ENCODE measurements around the gene OOSP3. TPM values are rescaled to one million over a fixed set of nuclear protein-coding genes. Genes with fewer than 3 reads are reported as not detected.

OOSP3 gene
- total RNA-seq, 2 experiments from 2014 or later: not detected

DNA sequence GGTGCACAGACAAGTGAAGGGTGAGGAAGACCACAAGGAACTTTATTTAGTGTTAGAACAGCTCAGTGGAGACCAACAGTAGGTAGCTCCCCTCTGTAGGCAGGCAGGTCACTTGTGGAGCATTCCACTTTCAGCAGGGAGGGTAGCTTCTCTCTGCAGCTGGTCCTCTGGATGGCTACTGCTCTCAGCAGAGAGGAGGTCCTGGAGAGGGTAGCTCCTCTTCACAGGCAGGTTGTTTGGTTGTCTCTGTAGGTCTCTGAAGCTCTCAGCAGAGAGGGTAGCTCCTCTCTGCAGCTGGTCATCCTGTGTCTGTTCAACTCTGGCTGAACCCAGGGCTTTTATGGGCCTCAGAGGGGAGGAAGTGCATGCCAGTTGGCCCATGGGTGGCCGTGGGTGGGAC, 53.1 kb downstream of the OOSP3 start:
- no TSS peak for BruUV-seq (replicated peaks)
- H4K20me1 ChIP-seq (ENCODE audit: insufficient read depth, low read length): no peaks in the 10 kb centered on the region
- TF ChIP-seq, protein P1, sequence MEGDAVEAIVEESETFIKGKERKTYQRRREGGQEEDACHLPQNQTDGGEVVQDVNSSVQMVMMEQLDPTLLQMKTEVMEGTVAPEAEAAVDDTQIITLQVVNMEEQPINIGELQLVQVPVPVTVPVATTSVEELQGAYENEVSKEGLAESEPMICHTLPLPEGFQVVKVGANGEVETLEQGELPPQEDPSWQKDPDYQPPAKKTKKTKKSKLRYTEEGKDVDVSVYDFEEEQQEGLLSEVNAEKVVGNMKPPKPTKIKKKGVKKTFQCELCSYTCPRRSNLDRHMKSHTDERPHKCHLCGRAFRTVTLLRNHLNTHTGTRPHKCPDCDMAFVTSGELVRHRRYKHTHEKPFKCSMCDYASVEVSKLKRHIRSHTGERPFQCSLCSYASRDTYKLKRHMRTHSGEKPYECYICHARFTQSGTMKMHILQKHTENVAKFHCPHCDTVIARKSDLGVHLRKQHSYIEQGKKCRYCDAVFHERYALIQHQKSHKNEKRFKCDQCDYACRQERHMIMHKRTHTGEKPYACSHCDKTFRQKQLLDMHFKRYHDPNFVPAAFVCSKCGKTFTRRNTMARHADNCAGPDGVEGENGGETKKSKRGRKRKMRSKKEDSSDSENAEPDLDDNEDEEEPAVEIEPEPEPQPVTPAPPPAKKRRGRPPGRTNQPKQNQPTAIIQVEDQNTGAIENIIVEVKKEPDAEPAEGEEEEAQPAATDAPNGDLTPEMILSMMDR (conservative IDR thresholded peaks at IDR 0.05; ENCODE audit: low read length): no peak
- TF ChIP-seq EZH2phosphoT487 (IDR thresholded peaks at IDR 0.05; ENCODE audit: borderline replicate concordance, low read depth, low read length): no peak
- intact Hi-C loops (cut with micrococcal nuclease; ENCODE audit: unreplicated experiment): no loop called here
- DNase-seq (ENCODE audit: low spot score): no peak
- no peak overlapping the region for H3K4me3 ChIP-seq (ENCODE audit: low read depth, low read length, poor library complexity, severe bottlenecking)
- H3K9me3 ChIP-seq (ENCODE audit: low read length): no peaks in the 10 kb centered on the region
- ChIA-PET POLR2A (interaction anchor here (0.6 kb wide), 1 partner anchor 27 kb away, joined by 4 read pairs; no protein-coding TSS in a partner anchor), CTCF (ENCODE audit: unreplicated experiment) (no interaction called here)
- H3K79me2 ChIP-seq (ENCODE audit: insufficient read depth, low read depth, low read length): no peaks in the 10 kb centered on the region
- H3K36me3 ChIP-seq (ENCODE audit: insufficient read depth, low read length): no peaks in the 10 kb centered on the region
- no peaks in the 10 kb centered on the region for H3K9me2 ChIP-seq (ENCODE audit: insufficient read depth, low read length)
- H3K4me1 ChIP-seq (ENCODE audit: insufficient read depth, low read length, poor library complexity, severe bottlenecking): no peaks in the 10 kb centered on the region
- no peak overlapping the region for H2AFZ ChIP-seq (ENCODE audit: low read length)
- H3K27ac ChIP-seq (ENCODE audit: low read depth, low read length, poor library complexity, severe bottlenecking): no peak overlapping the region
- H3K4me2 ChIP-seq (ENCODE audit: low read length): no peak overlapping the region

DNA sequence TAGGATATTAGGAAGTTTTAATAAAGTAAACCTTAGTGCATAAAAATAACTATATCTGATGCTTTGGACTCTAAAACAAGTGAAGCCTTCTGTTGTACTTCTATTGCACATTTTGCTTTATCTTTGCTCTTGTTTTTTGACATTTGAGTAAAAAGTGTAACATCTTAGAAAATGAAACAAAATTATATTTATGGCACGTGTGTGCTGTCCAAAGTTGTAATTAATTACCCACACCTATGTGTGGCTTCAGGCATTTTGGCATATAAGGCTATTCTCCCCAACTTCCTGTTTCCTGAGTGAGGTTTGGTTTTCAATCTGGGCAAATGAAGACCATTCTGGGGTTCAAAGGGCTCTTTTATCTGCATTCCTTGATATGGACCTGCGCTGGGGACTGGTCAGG, 59.5 kb downstream of the OOSP3 start, which contains the start of gene OOSP1:
TSS of gene OOSP1 (plus strand) at position 301 of the 400 bp plus-strand sequence. CDS start at position 324, 23 bp downstream.
- TF ChIP-seq EZH2phosphoT487 (IDR thresholded peaks at IDR 0.05; ENCODE audit: borderline replicate concordance, low read depth, low read length): no peak
- TF ChIP-seq, protein P1 (conservative IDR thresholded peaks at IDR 0.05; ENCODE audit: low read length): no peak
- POLR2A ChIA-PET: no interaction called here
- H3K36me3 ChIP-seq (ENCODE audit: insufficient read depth, low read length): no peaks in the 10 kb centered on the region
- no peaks in the 10 kb centered on the region for H3K4me1 ChIP-seq (ENCODE audit: insufficient read depth, low read length, poor library complexity, severe bottlenecking)
- no peaks in the 10 kb centered on the region for H4K20me1 ChIP-seq (ENCODE audit: insufficient read depth, low read length)
- H3K79me2 ChIP-seq (ENCODE audit: insufficient read depth, low read depth, low read length): no peaks in the 10 kb centered on the region
- no peak within 1 kb of the TSS for H3K4me3 ChIP-seq (ENCODE audit: low read depth, low read length, poor library complexity, severe bottlenecking)
- H2AFZ ChIP-seq (ENCODE audit: low read length): no peak within 1 kb of the TSS
- no peaks in the 10 kb centered on the region for H3K9me3 ChIP-seq (ENCODE audit: low read length)
- H3K27ac ChIP-seq (ENCODE audit: low read depth, low read length, poor library complexity, severe bottlenecking): no peak within 1 kb of the TSS
- BruUV-seq (replicated peaks): no TSS peak
- no peak for DNase-seq (ENCODE audit: low spot score)
- H3K9me2 ChIP-seq (ENCODE audit: insufficient read depth, low read length): no peaks in the 10 kb centered on the region
- intact Hi-C loops (cut with micrococcal nuclease; ENCODE audit: unreplicated experiment): no loop called here
- CTCF ChIA-PET (ENCODE audit: unreplicated experiment): no interaction called here
- no peak within 1 kb of the TSS for H3K4me2 ChIP-seq (ENCODE audit: low read length)

DNA sequence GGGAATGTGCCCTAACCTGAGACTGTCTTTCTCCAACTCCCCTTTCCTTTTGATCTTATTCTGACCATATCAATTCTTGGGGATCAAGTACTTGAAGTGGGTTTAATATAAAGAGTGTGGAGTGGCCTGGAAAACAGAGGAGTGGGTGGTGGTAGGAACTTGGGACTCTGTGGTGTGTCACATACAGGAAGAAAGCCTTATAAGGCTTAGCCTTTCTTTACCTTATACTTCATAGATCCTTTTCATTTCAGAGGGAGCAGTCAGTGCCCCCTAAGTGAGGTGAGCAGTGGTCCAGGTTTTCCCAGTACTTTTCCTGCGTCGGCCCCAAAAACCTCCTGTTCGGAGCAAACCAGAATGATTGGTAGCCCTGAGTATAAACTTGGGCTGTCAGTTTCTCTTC, 60.1 kb downstream of the OOSP3 start:
- DNase-seq (ENCODE audit: low spot score): no peak
- no TSS peak for BruUV-seq (replicated peaks)
- Histone ChIP-seq H3K79me2 (ENCODE audit: insufficient read depth, low read depth, low read length) (no peaks in the 10 kb centered on the region), H4K20me1 (ENCODE audit: insufficient read depth, low read length) (no peaks in the 10 kb centered on the region), H3K9me3 (ENCODE audit: low read length) (no peaks in the 10 kb centered on the region), H3K4me1 (ENCODE audit: insufficient read depth, low read length, poor library complexity, severe bottlenecking) (no peaks in the 10 kb centered on the region), H3K27ac (ENCODE audit: low read depth, low read length, poor library complexity, severe bottlenecking) (no peak overlapping the region), H2AFZ (ENCODE audit: low read length) (no peak overlapping the region), H3K9me2 (ENCODE audit: insufficient read depth, low read length) (no peaks in the 10 kb centered on the region), H3K36me3 (ENCODE audit: insufficient read depth, low read length) (no peaks in the 10 kb centered on the region), H3K4me3 (ENCODE audit: low read depth, low read length, poor library complexity, severe bottlenecking) (no peak overlapping the region), H3K4me2 (ENCODE audit: low read length) (no peak overlapping the region)
- ChIA-PET POLR2A (no interaction called here), CTCF (ENCODE audit: unreplicated experiment) (no interaction called here)
- intact Hi-C loops (cut with micrococcal nuclease; ENCODE audit: unreplicated experiment): no loop called here
- no peak for TF ChIP-seq EZH2phosphoT487 (IDR thresholded peaks at IDR 0.05; ENCODE audit: borderline replicate concordance, low read depth, low read length)
- TF ChIP-seq, protein P1 (conservative IDR thresholded peaks at IDR 0.05; ENCODE audit: low read length): no peak
